ENCODE measurements around the gene TREML1.

TREML1 gene

DNA sequence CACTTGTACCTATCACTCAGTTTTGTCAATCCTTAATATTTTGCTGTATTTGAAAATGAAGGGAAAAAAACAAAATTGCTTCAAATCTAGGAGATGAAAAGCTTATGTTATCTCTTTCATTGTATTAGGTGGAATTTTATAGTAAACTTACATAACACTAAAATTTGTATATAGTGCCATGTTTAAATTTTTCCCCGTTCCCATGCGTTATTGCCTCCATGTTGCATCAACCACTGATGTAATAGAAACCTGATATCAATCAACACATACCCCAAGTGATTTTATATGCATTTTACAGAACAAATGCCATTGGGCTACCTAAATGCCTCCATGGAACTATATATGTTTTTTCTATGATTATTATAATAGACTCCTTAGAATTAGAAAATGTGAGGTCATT, 23.5 kb upstream of the TREML1 start:
- DNase-seq (ENCODE audit: low spot score): no peak

DNA sequence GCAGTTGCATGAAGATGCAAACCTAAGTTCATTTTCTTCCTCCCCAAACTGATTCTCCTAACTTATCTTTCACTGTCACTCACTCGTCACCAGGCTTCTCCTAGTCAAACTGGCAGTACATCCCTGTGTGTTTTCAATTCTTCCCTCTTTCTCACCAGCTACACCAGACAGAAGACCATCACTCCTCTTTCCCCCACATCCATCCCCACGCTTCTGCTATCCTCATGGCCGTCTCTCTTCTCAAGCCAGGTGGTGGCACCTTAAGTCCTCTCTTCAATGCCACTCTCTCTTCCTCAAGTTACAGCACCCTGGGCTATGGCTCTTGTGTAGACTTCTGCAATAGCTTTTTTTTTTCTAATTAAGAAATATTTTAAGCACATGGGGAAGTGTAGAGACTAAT, 23.1 kb upstream of the TREML1 start:
- DNase-seq (ENCODE audit: low spot score): no peak

DNA sequence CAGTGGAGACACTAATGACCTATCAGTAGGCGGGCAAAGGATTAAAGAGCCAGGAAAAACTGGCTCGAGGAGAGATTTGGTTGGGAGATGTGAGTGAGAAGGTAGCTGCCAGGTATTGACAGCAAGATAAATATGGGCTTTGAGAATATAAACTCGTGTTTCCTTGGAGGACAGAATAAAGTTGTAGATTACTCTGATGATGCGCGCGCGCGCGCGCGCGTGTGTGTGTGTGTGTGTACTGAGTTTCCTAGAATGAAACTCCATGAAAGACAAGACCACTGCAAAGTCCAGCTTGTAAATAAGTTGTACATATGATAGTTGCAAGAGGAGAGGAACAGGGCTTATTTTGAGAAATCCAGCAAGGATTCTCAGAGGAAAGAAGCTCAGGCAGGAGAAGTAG, 22.0 kb upstream of the TREML1 start:
- no peak for DNase-seq (ENCODE audit: low spot score)

GRCh38 chr6:41175084-41175483, 20.9 kb upstream of the TREML1 start:
- DNase-seq (ENCODE audit: low spot score): no peak

DNA sequence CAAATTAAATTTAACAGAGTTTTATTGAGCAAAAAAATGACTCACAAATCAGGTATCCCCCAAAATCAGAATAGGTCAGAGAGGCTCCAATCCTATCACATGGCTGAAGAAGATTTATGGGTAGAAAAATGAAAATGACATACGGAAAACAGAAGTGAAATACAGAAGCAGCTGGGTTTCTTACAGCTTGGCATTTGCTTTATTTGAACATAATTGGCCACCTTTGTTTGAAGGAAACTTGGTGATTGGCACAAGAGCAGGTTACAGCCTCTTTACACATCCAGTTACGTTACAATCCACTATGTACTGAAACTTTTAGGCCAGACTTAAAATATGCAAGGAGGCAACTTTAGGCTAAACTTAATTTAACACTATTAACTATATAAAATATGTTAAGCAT, 20.5 kb upstream of the TREML1 start:
- no peak for DNase-seq (ENCODE audit: low spot score)

DNA sequence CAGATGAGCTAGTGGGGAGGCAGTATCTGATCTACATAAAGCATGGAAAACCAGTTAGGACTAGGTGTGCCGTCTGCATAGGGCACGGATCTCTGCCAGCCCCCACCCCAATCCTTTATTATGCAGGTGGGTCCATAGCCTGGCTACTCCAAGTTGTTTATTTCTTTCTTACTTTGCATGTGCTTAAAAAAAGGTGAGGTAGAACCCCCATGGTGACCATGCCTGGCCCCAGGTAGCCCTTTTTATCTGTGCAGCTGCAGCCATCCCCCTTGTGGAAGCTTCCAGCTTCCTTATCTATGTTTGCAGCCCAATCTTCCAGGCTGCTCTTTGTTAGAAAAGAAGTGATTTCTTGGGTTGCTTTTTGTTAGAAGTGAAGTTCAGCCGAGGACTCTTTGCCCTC, 17.8 kb upstream of the TREML1 start:
- no peak for DNase-seq (ENCODE audit: low spot score)

- DNase-seq (ENCODE audit: low spot score): no peak
These were observed 16.5 kb upstream of the TREML1 start for GRCh38 chr6:41170547-41171160.

DNA sequence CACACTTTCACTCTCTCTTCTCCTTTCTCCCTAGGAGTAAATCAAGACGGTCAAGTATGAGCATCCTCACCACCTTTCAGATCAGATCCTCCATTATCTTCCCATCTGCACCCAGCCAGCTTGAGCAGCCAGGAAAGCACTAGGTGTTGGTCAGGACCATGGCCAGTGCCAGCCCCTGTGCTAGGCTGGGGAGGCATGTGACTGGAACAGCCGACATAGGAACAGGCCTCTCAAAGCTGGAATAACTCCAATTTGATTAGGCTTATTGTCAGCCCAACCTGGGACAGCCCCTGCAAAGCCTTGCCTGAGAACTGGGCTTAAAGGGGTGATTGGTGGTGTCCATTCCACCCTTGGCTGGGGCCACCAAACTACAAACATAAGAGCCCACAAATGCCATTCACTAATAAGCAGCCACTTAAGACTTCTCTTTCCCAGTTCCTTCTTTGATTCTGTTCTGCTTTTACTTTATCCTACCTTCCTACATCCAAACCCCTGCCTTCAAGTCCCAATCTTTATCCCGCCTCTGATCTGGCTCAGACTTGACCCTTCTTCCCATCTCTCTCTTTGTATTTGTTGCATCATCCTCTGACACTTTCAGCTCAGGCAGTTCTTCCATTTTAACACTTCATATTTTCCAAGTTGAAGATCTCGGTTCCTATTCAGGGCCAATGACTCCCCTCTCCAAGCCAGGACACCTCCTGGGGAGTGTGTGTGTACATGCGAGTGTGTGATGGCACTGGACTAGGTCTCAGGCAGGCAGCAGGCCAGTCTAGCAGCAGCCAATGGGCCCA, 13.2 kb upstream of the TREML1 start:
- no peak for DNase-seq (ENCODE audit: low spot score)

DNA sequence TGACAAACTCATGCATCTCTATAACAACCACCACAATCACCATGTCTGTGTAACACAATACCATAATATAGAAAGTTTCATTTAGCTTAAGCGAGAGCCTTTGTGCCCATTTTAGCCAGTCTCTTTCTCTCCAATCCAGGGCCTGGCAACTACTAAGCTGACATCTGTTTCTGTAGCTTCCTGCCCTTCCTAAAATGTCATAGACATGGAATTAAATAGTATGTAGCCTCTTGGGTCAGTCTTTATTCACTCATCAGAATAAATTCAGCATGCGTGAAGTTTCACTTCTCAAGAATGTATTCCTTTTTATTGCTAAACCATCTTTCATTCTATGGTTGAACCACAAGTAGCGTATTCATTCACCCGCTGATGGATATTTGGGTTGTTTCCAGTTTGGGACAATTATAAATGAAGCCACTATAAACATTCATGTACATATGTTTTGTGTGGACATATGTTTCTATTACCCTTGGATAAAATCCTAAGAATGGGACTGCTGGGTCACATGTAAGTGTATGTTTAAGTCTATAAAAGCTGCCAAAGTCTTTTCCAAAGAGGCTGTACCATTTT, 10.5 kb upstream of the TREML1 start:
- no peak for DNase-seq (ENCODE audit: low spot score)

- DNase-seq (ENCODE audit: low spot score): no peak
These were observed 9.2 kb upstream of the TREML1 start for GRCh38 chr6:41163419-41163717.

- no peak for DNase-seq (ENCODE audit: low spot score)
These were observed 8.7 kb upstream of the TREML1 start, which contains the start of gene TREM2 for GRCh38 chr6:41162687-41163418. TREM2 (minus strand) TSS chr6:41163116; CDS start chr6:41163082, 34 bp downstream.

- no peak for DNase-seq (ENCODE audit: low spot score)
These were observed 7.9 kb upstream of the TREML1 start for GRCh38 chr6:41161851-41162552.

- DNase-seq (ENCODE audit: low spot score): no peak
These were observed 7.2 kb upstream of the TREML1 start for GRCh38 chr6:41161380-41161779.

- no peak for DNase-seq (ENCODE audit: low spot score)
These were observed 6.8 kb upstream of the TREML1 start for GRCh38 chr6:41160933-41161332.

- no peak for DNase-seq (ENCODE audit: low spot score)
These were observed 5.4 kb upstream of the TREML1 start for GRCh38 chr6:41159415-41160082.

- no peak for DNase-seq (ENCODE audit: low spot score)
These were observed 3.2 kb upstream of the TREML1 start for GRCh38 chr6:41157323-41157722.

DNA sequence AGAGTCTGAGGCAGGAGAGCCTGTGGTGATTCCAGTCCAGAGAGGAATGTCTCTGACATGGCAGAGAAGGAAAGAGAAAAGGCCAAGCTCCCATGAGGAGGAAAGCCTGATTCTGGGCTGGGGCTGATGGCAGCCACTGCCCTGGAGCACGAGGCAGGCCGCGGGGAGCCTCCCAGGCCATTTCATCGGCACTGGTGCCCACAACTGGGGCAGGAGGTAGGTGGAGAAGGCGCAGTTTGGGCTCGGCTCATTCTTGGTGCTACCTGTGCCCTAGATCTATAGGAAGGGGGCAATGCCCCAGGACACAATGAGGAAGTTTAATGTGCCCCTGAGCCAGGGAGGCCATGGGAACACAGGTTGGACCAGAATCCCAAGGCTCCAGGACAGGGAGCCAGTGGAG, 2.6 kb upstream of the TREML1 start:
- DNase-seq (ENCODE audit: low spot score): no peak

DNA sequence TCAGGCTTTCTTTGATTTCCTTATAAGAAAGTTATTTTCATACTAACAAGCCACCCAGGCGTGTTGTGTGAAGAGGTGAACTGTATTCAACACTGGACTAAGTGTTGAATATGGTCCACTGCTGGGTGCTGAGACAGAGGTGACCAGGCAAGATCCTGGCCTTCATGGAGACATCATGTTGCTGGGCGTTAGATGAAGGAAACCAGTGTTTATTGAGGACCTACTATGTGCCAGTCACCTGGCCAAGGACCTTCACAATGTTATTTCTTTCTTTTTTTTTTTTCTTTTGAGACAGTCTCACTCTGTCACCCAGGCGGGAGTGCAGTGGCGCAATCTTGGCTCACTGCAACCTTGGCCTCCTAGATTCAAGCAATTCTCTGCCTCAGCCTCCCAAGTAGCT, 1.9 kb upstream of the TREML1 start:
- no peak for DNase-seq (ENCODE audit: low spot score)

DNA sequence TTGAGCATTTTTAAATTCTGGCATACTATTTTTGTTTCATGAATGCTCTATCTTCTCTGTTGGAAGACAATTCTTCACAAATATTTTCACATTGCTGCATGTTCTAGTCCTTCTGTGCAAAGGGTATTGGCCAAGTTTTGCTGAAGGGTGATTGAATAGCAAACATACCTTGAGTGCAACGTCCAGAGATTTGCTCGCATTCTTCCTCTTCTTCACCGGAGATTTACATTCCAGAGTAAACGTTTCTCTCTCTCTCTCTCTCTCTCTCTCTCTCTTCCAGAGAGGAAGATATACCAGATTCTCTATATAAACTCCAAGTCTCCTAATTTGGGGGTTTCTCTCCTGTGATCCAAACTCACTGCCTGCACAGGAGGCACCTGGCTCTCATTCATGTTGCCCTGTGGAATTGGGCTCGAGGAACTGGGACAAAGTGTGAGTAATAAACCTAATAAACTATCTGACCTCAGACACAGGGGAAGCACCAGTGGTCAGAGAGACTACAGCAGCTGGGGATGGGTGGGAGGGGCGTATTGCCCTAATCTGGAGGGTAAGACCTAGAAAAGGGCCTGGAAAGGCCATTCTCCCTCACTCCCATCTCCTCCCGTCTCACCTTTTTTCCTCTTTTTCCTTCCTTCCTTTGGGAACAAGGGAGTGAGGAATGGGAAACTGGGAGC, 1.1 kb upstream of the TREML1 start:
- DNase-seq (ENCODE audit: low spot score): no peak

GRCh38 chr6:41153451-41153850, 696 bp downstream of the TREML1 start:
- DNase-seq (ENCODE audit: low spot score): no peak

DNA sequence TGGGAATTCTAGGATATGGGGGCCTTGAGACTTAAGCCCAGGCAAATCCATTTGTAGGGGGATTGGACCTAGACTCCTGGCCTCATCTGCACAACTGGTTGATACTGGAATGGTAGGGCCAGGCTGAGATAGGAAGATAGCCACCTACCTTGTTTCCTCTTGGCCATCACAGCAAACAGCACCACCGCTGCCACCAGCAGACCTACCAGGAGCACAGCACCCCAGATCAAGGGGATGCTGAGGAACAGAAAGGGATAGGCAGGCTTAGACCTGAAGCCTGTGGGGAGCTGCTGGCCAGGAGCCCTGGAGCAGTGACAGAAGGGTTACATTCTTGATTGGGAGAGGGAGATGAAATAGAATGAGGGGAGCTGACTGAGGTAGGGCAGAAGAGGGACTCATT, 3.5 kb downstream of the TREML1 start:
- DNase-seq (ENCODE audit: low spot score): no peak

All from hematopoietic multipotent progenitor cell treated with erythropoietin and hydrocortisone succinate and interleukin-3 and kit ligand, for 17 days (in vitro differentiated cells).